Ascending aorta (tissue), 2 donors: Measurements from ENCODE around the gene FHL2. TPM values are rescaled to one million over a fixed set of nuclear protein-coding genes. Genes with fewer than 3 reads are reported as not detected.

ENCODE experiments used
- DNase-seq, 2 donors: peaks; one replicate each; pipeline ENCODE4 v3.0.0-alpha.2; 2019; ENCODE audit warnings: low spot score in 2 of 2
- H3K27ac ChIP-seq, 2 donors: fragments of 200-600 bp; sonication (generic); one replicate each; pipeline ENCODE4 v1.5.1; 2016 to 2017; ENCODE audit warnings: mild to moderate bottlenecking in 1 of 2
- H3K27me3 ChIP-seq: fragments of 200-600 bp; sonication (generic); one replicate; pipeline ENCODE4 v1.5.1; 2017
- H3K36me3 ChIP-seq, 2 donors: fragments of 200-600 bp; sonication (generic); one replicate each; pipeline ENCODE4 v1.5.1; 2016
- H3K4me1 ChIP-seq, 2 donors: fragments of 200-600 bp; sonication (generic); one replicate each; pipeline ENCODE4 v1.5.1; 2016 to 2017; ENCODE audit warnings: mild to moderate bottlenecking in 1 of 2
- H3K4me3 ChIP-seq, 2 donors: fragments of 200-600 bp; sonication (generic); one replicate each; pipeline ENCODE4 v1.5.1; 2016 to 2017; ENCODE audit warnings: mild to moderate bottlenecking in 1 of 2
- H3K9me3 ChIP-seq, 2 donors: fragments of 200-600 bp; sonication (generic); one replicate each; pipeline ENCODE4 v1.5.1; 2016
- intact Hi-C: fragments of 100-400 bp; cut with DNase I; formaldehyde crosslinking; loops from one replicate; pipeline ENCODE4 v1.15.1; 2023
- total RNA-seq: library from RNA; depleted of rRNA; stranded (reverse); fragments of >200 nt; gene quantifications from one replicate; pipeline ENCODE4 v1.1.0, GENCODE V29; 2016
- TF ChIP-seq, protein P1 (sequence below), 3 experiments: fragments of 200-600 bp in 2 of 3; fragments of 450-650 bp in 1 of 3; sonication (generic) in 2 of 3; IDR thresholded peaks; one replicate each; pipeline ENCODE4 v1.5.1; 2016 to 2019; ENCODE audit warnings: antibody characterized with exemption in 3 of 3, mild to moderate bottlenecking in 1 of 3, moderate library complexity in 1 of 3

Gene FHL2
- total RNA-seq, 1 donor from 2014 or later = 175 TPM

DNA sequence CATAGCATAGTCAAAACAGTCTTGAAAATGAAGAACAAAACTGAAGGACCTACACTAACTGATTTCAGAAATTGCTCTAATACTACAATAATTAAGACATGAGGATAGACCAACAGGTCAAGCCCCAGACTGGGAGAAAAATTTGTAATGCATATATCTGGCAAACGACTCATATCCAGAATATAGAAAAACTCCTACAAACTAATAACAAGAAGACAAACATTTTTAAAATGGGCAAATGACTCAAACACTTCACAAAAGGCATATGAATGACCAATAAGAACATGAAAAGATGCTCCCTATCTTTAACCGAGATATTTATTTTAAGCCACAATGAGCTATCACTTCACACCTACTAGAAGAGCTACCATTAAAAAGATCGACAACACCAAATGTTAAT lies 83.5 kb downstream of the FHL2 start:
- H3K4me3 ChIP-seq = no peak overlapping the region
- TF ChIP-seq, protein P1, sequence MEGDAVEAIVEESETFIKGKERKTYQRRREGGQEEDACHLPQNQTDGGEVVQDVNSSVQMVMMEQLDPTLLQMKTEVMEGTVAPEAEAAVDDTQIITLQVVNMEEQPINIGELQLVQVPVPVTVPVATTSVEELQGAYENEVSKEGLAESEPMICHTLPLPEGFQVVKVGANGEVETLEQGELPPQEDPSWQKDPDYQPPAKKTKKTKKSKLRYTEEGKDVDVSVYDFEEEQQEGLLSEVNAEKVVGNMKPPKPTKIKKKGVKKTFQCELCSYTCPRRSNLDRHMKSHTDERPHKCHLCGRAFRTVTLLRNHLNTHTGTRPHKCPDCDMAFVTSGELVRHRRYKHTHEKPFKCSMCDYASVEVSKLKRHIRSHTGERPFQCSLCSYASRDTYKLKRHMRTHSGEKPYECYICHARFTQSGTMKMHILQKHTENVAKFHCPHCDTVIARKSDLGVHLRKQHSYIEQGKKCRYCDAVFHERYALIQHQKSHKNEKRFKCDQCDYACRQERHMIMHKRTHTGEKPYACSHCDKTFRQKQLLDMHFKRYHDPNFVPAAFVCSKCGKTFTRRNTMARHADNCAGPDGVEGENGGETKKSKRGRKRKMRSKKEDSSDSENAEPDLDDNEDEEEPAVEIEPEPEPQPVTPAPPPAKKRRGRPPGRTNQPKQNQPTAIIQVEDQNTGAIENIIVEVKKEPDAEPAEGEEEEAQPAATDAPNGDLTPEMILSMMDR (IDR thresholded peaks at IDR 0.05) = no peak
- H3K27me3 ChIP-seq = no peaks in the 10 kb centered on the region
- H3K9me3 ChIP-seq = no peaks in the 10 kb centered on the region
- no peaks in the 10 kb centered on the region for H3K4me1 ChIP-seq
- no peaks in the 10 kb centered on the region for H3K36me3 ChIP-seq
- no peak for DNase-seq
- intact Hi-C loops = no loop called here
- no peak overlapping the region for H3K27ac ChIP-seq

DNA sequence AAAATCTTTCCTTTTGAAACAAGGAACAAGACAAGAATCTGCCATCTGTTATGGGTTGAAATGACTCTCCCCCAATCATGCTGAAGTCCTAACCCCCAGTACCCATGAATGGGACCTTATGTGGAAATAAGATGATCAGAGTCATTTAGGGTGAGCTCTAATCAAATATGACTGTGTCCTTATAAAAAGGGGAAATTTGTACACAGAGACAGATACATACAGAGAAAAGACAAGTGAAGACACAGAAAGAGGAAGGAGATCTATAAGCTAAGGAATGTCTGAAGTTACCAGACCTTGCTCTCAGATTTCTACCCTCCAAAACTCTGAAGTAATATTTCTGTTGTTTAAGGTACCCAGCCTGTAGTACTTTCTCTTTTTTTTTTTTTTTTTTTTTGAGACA lies 85.0 kb downstream of the FHL2 start:
- no peak for DNase-seq
- Histone ChIP-seq H3K36me3 (no peaks in the 10 kb centered on the region), H3K27me3 (no peaks in the 10 kb centered on the region), H3K9me3 (no peaks in the 10 kb centered on the region), H3K4me1 (no peaks in the 10 kb centered on the region), H3K4me3 (no peak overlapping the region), H3K27ac (no peak overlapping the region)
- TF ChIP-seq, protein P1 (IDR thresholded peaks at IDR 0.05) = no peak
- intact Hi-C loops = no loop called here

Other genes with a start within 250 kb of the FHL2 start
- gene GPR45, start 157.3 kb downstream of the FHL2 start, total RNA-seq = not detected
- gene TGFBRAP1, start 69.3 kb downstream of the FHL2 start, total RNA-seq = 30.1 TPM
- 12.2 TPM for gene C2orf49, start 61.5 kb downstream of the FHL2 start, total RNA-seq